K562 (cell line): ENCODE data around the gene KCNJ13.

Source experiments
- SIRT6 ChIP-seq: IDR thresholded peaks from one replicate; pipeline ENCODE4 v1.6.1; 2012; ENCODE audit warnings: low read depth, mild to moderate bottlenecking, control low read depth, inconsistent platforms, low read length, moderate library complexity
- ZFP36 ChIP-seq: fragments of 150-350 bp; IDR thresholded peaks from 2 replicates; pipeline ENCODE4 v1.6.1; 2018; ENCODE audit warnings: low read length, low read depth; ENCODE audit not compliant: partially characterized antibody

- TF ChIP-seq ZFP36 (no peak), SIRT6 (no peak)
These were observed 34.1 kb upstream of the KCNJ13 start for GRCh38 chr2:232810444-232810843.
